ENCODE results near the gene MYO19.
A peak's percentile ranks its signal among the peaks of the same experiment; 100 is the strongest.
"Not testable (repeated sequence)": the region's sequence is repeated elsewhere in the genome, so short reads cannot be mapped to it uniquely, and the experiment has no call there.

MYO19 gene

GRCh38 chr17:36498560-36499300, 35.9 kb downstream of the MYO19 start:
- Histone ChIP-seq H3K4me1 (ENCODE audit: control insufficient read depth, insufficient read depth, low read length) (no peaks in the 10 kb centered on the region), H3K9ac (ENCODE audit: low read depth, low read length) (no peak overlapping the region), H3K4me3 (ENCODE audit: low read depth, low read length) (no peak overlapping the region), H3K27ac (ENCODE audit: low read depth, low read length) (no peak overlapping the region), H3K36me3 (ENCODE audit: control insufficient read depth, insufficient read depth, low read length) (peaks cover 95% of the 10 kb centered on the region), H3K9me3 (ENCODE audit: control insufficient read depth, insufficient read depth, low read length) (no peaks in the 10 kb centered on the region), H3K27me3 (ENCODE audit: control insufficient read depth, insufficient read depth, low read length) (no peaks in the 10 kb centered on the region)

- Histone ChIP-seq H3K9me3 (ENCODE audit: control insufficient read depth, insufficient read depth, low read length) (no peaks in the 10 kb centered on the region), H3K27me3 (ENCODE audit: control insufficient read depth, insufficient read depth, low read length) (no peaks in the 10 kb centered on the region), H3K9ac (ENCODE audit: low read depth, low read length) (no peak overlapping the region), H3K4me1 (ENCODE audit: control insufficient read depth, insufficient read depth, low read length) (no peaks in the 10 kb centered on the region), H3K4me3 (ENCODE audit: low read depth, low read length) (no peak overlapping the region), H3K27ac (ENCODE audit: low read depth, low read length) (no peak overlapping the region), H3K36me3 (ENCODE audit: control insufficient read depth, insufficient read depth, low read length) (peaks cover 95% of the 10 kb centered on the region)
Observed at GRCh38 chr17:36498155-36498554, 36.5 kb downstream of the MYO19 start.

- H3K36me3 ChIP-seq (ENCODE audit: control insufficient read depth, insufficient read depth, low read length), result peaks cover 91% of the 10 kb centered on the region
- H3K9me3 ChIP-seq (ENCODE audit: control insufficient read depth, insufficient read depth, low read length), result no peaks in the 10 kb centered on the region
- no peak overlapping the region for H3K9ac ChIP-seq (ENCODE audit: low read depth, low read length)
Observed at GRCh38 chr17:36496018-36496789, 38.5 kb downstream of the MYO19 start.

GRCh38 chr17:36495076-36495578, 39.5 kb downstream of the MYO19 start:
- no peaks in the 10 kb centered on the region for H3K4me1 ChIP-seq (ENCODE audit: control insufficient read depth, insufficient read depth, low read length)
- H3K9me3 ChIP-seq (ENCODE audit: control insufficient read depth, insufficient read depth, low read length), result no peaks in the 10 kb centered on the region
- no peak overlapping the region for H3K9ac ChIP-seq (ENCODE audit: low read depth, low read length)
- no peak overlapping the region for H3K4me3 ChIP-seq (ENCODE audit: low read depth, low read length)
- H3K27ac ChIP-seq (ENCODE audit: low read depth, low read length), result no peak overlapping the region
- H3K27me3 ChIP-seq (ENCODE audit: control insufficient read depth, insufficient read depth, low read length), result no peaks in the 10 kb centered on the region
- H3K36me3 ChIP-seq (ENCODE audit: control insufficient read depth, insufficient read depth, low read length), result peaks cover 80% of the 10 kb centered on the region

More at GRCh38 chr17:36496018-36496789, 38.5 kb downstream of the MYO19 start:
- peak overlapping the region; percentile 46 for H3K27ac ChIP-seq (ENCODE audit: low read depth, low read length)
- H3K27me3 ChIP-seq (ENCODE audit: control insufficient read depth, insufficient read depth, low read length), result no peaks in the 10 kb centered on the region
- no peaks in the 10 kb centered on the region for H3K4me1 ChIP-seq (ENCODE audit: control insufficient read depth, insufficient read depth, low read length)
- no peak overlapping the region for H3K4me3 ChIP-seq (ENCODE audit: low read depth, low read length)

- Histone ChIP-seq H3K9ac (ENCODE audit: low read depth, low read length) (no peak overlapping the region), H3K9me3 (ENCODE audit: control insufficient read depth, insufficient read depth, low read length) (no peaks in the 10 kb centered on the region), H3K4me1 (ENCODE audit: control insufficient read depth, insufficient read depth, low read length) (no peaks in the 10 kb centered on the region), H3K27me3 (ENCODE audit: control insufficient read depth, insufficient read depth, low read length) (no peaks in the 10 kb centered on the region), H3K4me3 (ENCODE audit: low read depth, low read length) (no peak overlapping the region), H3K27ac (ENCODE audit: low read depth, low read length) (no peak overlapping the region), H3K36me3 (ENCODE audit: control insufficient read depth, insufficient read depth, low read length) (peaks cover 80% of the 10 kb centered on the region)
Observed at GRCh38 chr17:36494674-36495073, 40.0 kb downstream of the MYO19 start.

GRCh38 chr17:36493956-36494355, 40.7 kb downstream of the MYO19 start:
- Histone ChIP-seq H3K27me3 (ENCODE audit: control insufficient read depth, insufficient read depth, low read length) (no peaks in the 10 kb centered on the region), H3K9me3 (ENCODE audit: control insufficient read depth, insufficient read depth, low read length) (no peaks in the 10 kb centered on the region), H3K36me3 (ENCODE audit: control insufficient read depth, insufficient read depth, low read length) (peaks cover 77% of the 10 kb centered on the region), H3K4me3 (ENCODE audit: low read depth, low read length) (no peak overlapping the region), H3K27ac (ENCODE audit: low read depth, low read length) (no peak overlapping the region), H3K4me1 (ENCODE audit: control insufficient read depth, insufficient read depth, low read length) (no peaks in the 10 kb centered on the region), H3K9ac (ENCODE audit: low read depth, low read length) (no peak overlapping the region)

- Histone ChIP-seq H3K36me3 (ENCODE audit: control insufficient read depth, insufficient read depth, low read length) (peaks cover 13% of the 10 kb centered on the region), H3K27ac (ENCODE audit: low read depth, low read length) (peak within 1 kb of the TSS; percentile 64), H3K4me3 (ENCODE audit: low read depth, low read length) (peak within 1 kb of the TSS; percentile 92)
Observed at GRCh38 chr17:36486204-36487194, 48.2 kb downstream of the MYO19 start, which contains the start of gene ZNHIT3. TSS of gene ZNHIT3 (plus strand) at chr17:36486681. CDS start at chr17:36486700, 19 bp downstream.

GRCh38 chr17:36485805-36486203, 48.9 kb downstream of the MYO19 start:
- H3K9me3 ChIP-seq (ENCODE audit: control insufficient read depth, insufficient read depth, low read length), result no peaks in the 10 kb centered on the region
- H3K4me3 ChIP-seq (ENCODE audit: low read depth, low read length), result peak overlapping the region; percentile 92
- peaks cover 5% of the 10 kb centered on the region; the same call in 1 of the 2 replicates for H3K4me1 ChIP-seq (ENCODE audit: control insufficient read depth, insufficient read depth, low read length)
- H3K27ac ChIP-seq (ENCODE audit: low read depth, low read length), result peak overlapping the region; percentile 64
- H3K36me3 ChIP-seq (ENCODE audit: control insufficient read depth, insufficient read depth, low read length), result peaks cover 11% of the 10 kb centered on the region; the same call in 1 of the 2 replicates
- H3K27me3 ChIP-seq (ENCODE audit: control insufficient read depth, insufficient read depth, low read length), result peaks cover 39% of the 10 kb centered on the region
- 0 out of 2 replicates have a peak overlapping the region, but pooled peaks have one; percentile 13 for H3K9ac ChIP-seq (ENCODE audit: low read depth, low read length)

More at GRCh38 chr17:36486204-36487194, 48.2 kb downstream of the MYO19 start, which contains the start of gene ZNHIT3:
- Histone ChIP-seq H3K27me3 (ENCODE audit: control insufficient read depth, insufficient read depth, low read length) (peaks cover 38% of the 10 kb centered on the region), H3K4me1 (ENCODE audit: control insufficient read depth, insufficient read depth, low read length) (peaks cover 5% of the 10 kb centered on the region; the same call in 1 of the 2 replicates), H3K9me3 (ENCODE audit: control insufficient read depth, insufficient read depth, low read length) (no peaks in the 10 kb centered on the region), H3K9ac (ENCODE audit: low read depth, low read length) (peak within 1 kb of the TSS; percentile 69)

- Histone ChIP-seq H3K4me1 (ENCODE audit: control insufficient read depth, insufficient read depth, low read length) (peaks cover 5% of the 10 kb centered on the region; the same call in 1 of the 2 replicates), H3K4me3 (ENCODE audit: low read depth, low read length) (no peak overlapping the region), H3K27me3 (ENCODE audit: control insufficient read depth, insufficient read depth, low read length) (peaks cover 39% of the 10 kb centered on the region), H3K27ac (ENCODE audit: low read depth, low read length) (no peak overlapping the region), H3K9me3 (ENCODE audit: control insufficient read depth, insufficient read depth, low read length) (no peaks in the 10 kb centered on the region), H3K36me3 (ENCODE audit: control insufficient read depth, insufficient read depth, low read length) (peaks cover 10% of the 10 kb centered on the region; the same call in 1 of the 2 replicates), H3K9ac (ENCODE audit: low read depth, low read length) (no peak overlapping the region)
Observed at GRCh38 chr17:36485027-36485426, 49.6 kb downstream of the MYO19 start.

- not testable (repeated sequence) for H3K27ac ChIP-seq (ENCODE audit: low read depth, low read length); H3K4me1 ChIP-seq (ENCODE audit: control insufficient read depth, insufficient read depth, low read length); H3K9me3 ChIP-seq (ENCODE audit: control insufficient read depth, insufficient read depth, low read length); H3K9ac ChIP-seq (ENCODE audit: low read depth, low read length); H3K36me3 ChIP-seq (ENCODE audit: control insufficient read depth, insufficient read depth, low read length); H3K4me3 ChIP-seq (ENCODE audit: low read depth, low read length)
- H3K27me3 ChIP-seq (ENCODE audit: control insufficient read depth, insufficient read depth, low read length), result peaks cover 39% of the 10 kb centered on the region
Observed at GRCh38 chr17:36484021-36484420, 50.6 kb downstream of the MYO19 start.
